Right lobe of liver (tissue), 6 donors: ENCODE results near the gene RGS12. TPM values are rescaled to one million over a fixed set of nuclear protein-coding genes. Genes with fewer than 3 reads are reported as not detected.
A peak's percentile ranks its signal among the peaks of the same experiment; 100 is the strongest.

Source experiments
- ATAC-seq, 4 donors: fragments of 200-7000 bp; cut with Tn5 transposase; one replicate each; pipeline ENCODE4 v1.9.1; 2020; ENCODE audit warnings: mild to moderate bottlenecking in 4 of 4, moderate library complexity in 4 of 4
- DNase-seq, 3 donors: peaks; one replicate each; pipeline ENCODE4 v3.0.0-alpha.2; 2020
- H3K27ac ChIP-seq, 3 donors: fragments of 200-600 bp; one replicate each; pipeline ENCODE4 v1.8.0; 2022
- H3K27me3 ChIP-seq, 2 donors: fragments of 200-600 bp; one replicate each; pipeline ENCODE4 v1.8.0; 2022
- H3K36me3 ChIP-seq, 4 donors: fragments of 200-600 bp; sonication (generic) in 1 of 4; one replicate each; pipeline versions ENCODE4 v1.5.1 to v1.8.0; 2017 to 2022; ENCODE audit warnings: control low read depth in 1 of 4
- H3K4me1 ChIP-seq, 4 donors: fragments of 200-600 bp; sonication (generic) in 1 of 4; one replicate each; pipeline versions ENCODE4 v1.5.1 to v1.8.0; 2017 to 2022; ENCODE audit warnings: control low read depth in 1 of 4
- H3K4me3 ChIP-seq, 3 donors: fragments of 200-600 bp; one replicate each; pipeline ENCODE4 v1.8.0; 2022
- H3K9me3 ChIP-seq, 4 donors: fragments of 200-600 bp; sonication (generic) in 1 of 4; one replicate each; pipeline versions ENCODE4 v1.5.1 to v1.8.0; 2017 to 2022; ENCODE audit warnings: control low read depth in 1 of 4
- CTCF ChIP-seq, 4 donors: fragments of 200-600 bp in 3 of 4; fragments of 450-650 bp in 1 of 4; IDR thresholded peaks; one replicate each; pipeline versions ENCODE4 v1.5.1 to v1.8.0; 2016 to 2022; ENCODE audit warnings: antibody characterized with exemption in 4 of 4, mild to moderate bottlenecking in 2 of 4
- POLR2A ChIP-seq: fragments of 450-650 bp; IDR thresholded peaks from one replicate; pipeline ENCODE4 v1.6.1; 2017; ENCODE audit warnings: antibody characterized with exemption, mild to moderate bottlenecking
- WGBS: methylation state at CpG from one replicate; pipeline ENCODE4 v1.1.6; 2018; ENCODE audit warnings: low coverage, low lambda C conversion rate; ENCODE audit not compliant: insufficient coverage; ENCODE audit errors: missing lambda C conversion rate; 5-methylcytosine and 5-hydroxymethylcytosine counted together
- intact Hi-C, 2 donors: fragments of 100-400 bp; cut with DNase I; formaldehyde crosslinking; loops; one replicate each; pipeline versions ENCODE4 v1.11.2 to v1.14.1; 2022
- total RNA-seq, 6 experiments: library from RNA; depleted of rRNA in 2 of 6; stranded (reverse); fragments of >200 nt in 2 of 6; fragmentation: NEBNext Ultra II Directional in 3 of 6; extraction: Animal tissue kit (Norgen Biotek cat#: 25700) in 3 of 6; gene quantifications; one replicate each; pipeline versions ENCODE4 v1.1.0 to v1.2.4, GENCODE V29; 2016 to 2023
- donor health status: DM: no; HTN: yes; CAD: no.
- donor health status: DM: no; HTN: no; CAD: no.
- donor health status: DM: no; HTN: no; CAD: no.
- donor health status: DM: no; HTN: yes; CAD: no.
- donor health status: DM: no; HTN: yes; CAD: no.

The RGS12 gene
- total RNA-seq, 6 experiments from 2014 or later = 15.0 to 29.6 (median 22.1) TPM

- Histone ChIP-seq H3K9me3 (no peaks in the 10 kb centered on the region), H3K4me3 (no peak overlapping the region), H3K27me3 (no peaks in the 10 kb centered on the region), H3K4me1 (no peaks in the 10 kb centered on the region), H3K36me3 (no peaks in the 10 kb centered on the region), H3K27ac (no peak overlapping the region)
- WGBS = 89% methylated on average over 4 of the region's 19 CpGs
- DNase-seq (peak in 2 of 3 donors; percentile 14 to 44), ATAC-seq (no peak)
- intact Hi-C loops = no loop called here
- TF ChIP-seq CTCF (IDR thresholded peaks at IDR 0.05) (no peak), POLR2A (no peak)
Measured at GRCh38 chr4:3250956-3251690, 41.7 kb upstream of the RGS12 start.

GRCh38 chr4:3251691-3252479, 40.9 kb upstream of the RGS12 start:
- Histone ChIP-seq H3K36me3 (no peaks in the 10 kb centered on the region), H3K4me1 (no peaks in the 10 kb centered on the region), H3K9me3 (no peaks in the 10 kb centered on the region), H3K27me3 (no peaks in the 10 kb centered on the region), H3K4me3 (no peak overlapping the region), H3K27ac (no peak overlapping the region)
- TF ChIP-seq POLR2A = no peak
- ATAC-seq (no peak), DNase-seq (peak; percentile 10 to 41 (median 37))
- intact Hi-C loops = no loop called here
- 91% methylated on average over 6 of the region's 11 CpGs for WGBS

GRCh38 chr4:3252480-3252828, 40.4 kb upstream of the RGS12 start:
- Histone ChIP-seq H3K27ac (no peak overlapping the region), H3K27me3 (no peaks in the 10 kb centered on the region), H3K4me1 (no peaks in the 10 kb centered on the region), H3K4me3 (no peak overlapping the region), H3K36me3 (no peaks in the 10 kb centered on the region), H3K9me3 (no peaks in the 10 kb centered on the region)
- intact Hi-C loops = no loop called here
- WGBS = 96% methylated on average over 3 of the region's 3 CpGs
- TF ChIP-seq CTCF (IDR thresholded peaks at IDR 0.05) = no peak
- peak in 2 of 3 donors; percentile 4 to 17 for DNase-seq
- no peak for ATAC-seq

GRCh38 chr4:3252831-3253641, 39.8 kb upstream of the RGS12 start:
- no peaks in the 10 kb centered on the region for H3K4me1 ChIP-seq
- H3K36me3 ChIP-seq = no peaks in the 10 kb centered on the region
- no peak for TF ChIP-seq POLR2A
- no peak for TF ChIP-seq CTCF (IDR thresholded peaks at IDR 0.05)
- ATAC-seq = no peak
- H3K9me3 ChIP-seq = no peaks in the 10 kb centered on the region
- 95% methylated on average over 27 of the region's 38 CpGs for WGBS
- no peaks in the 10 kb centered on the region for H3K27me3 ChIP-seq
- H3K4me3 ChIP-seq = no peak overlapping the region
- DNase-seq = peak; percentile 10 to 50 (median 31)
- no peak overlapping the region for H3K27ac ChIP-seq
- intact Hi-C loops = no loop called here
